Gastrocnemius medialis (tissue), 4 donors: ENCODE results near the gene SHROOM3. TPM values are rescaled to one million over a fixed set of nuclear protein-coding genes. Genes with fewer than 3 reads are reported as not detected.

ENCODE experiments used
- ATAC-seq, 2 donors: fragments of 150-250 bp; one replicate each; pipeline ENCODE4 v1.9.1; 2016
- DNase-seq, 2 donors: peaks; one replicate each; pipeline ENCODE4 v3.0.0-alpha.2; 2019
- H3K27ac ChIP-seq, 4 donors: fragments of 200-600 bp; sonication (generic); 1 replicate in 1 of 4; 2 replicates in 3 of 4; pipeline ENCODE4 v1.5.1; 2016 to 2018; ENCODE audit warnings: mild to moderate bottlenecking in 2 of 4, moderate library complexity in 1 of 4
- H3K27me3 ChIP-seq, 3 donors: fragments of 200-600 bp; sonication (generic) in 2 of 3; 1 replicate in 1 of 3; 2 replicates in 2 of 3; pipeline versions ENCODE4 v1.5.1 to v1.6.0; 2016 to 2019; ENCODE audit warnings: mild to moderate bottlenecking in 1 of 3, moderate library complexity in 1 of 3
- H3K36me3 ChIP-seq, 2 donors: fragments of 200-600 bp; sonication (generic) in 1 of 2; one replicate each; pipeline ENCODE4 v1.5.1; 2017 to 2018
- H3K4me1 ChIP-seq, 2 donors: fragments of 200-600 bp; sonication (generic) in 1 of 2; one replicate each; pipeline ENCODE4 v1.5.1; 2016 to 2017; ENCODE audit warnings: mild to moderate bottlenecking in 2 of 2
- H3K4me3 ChIP-seq, 4 donors: fragments of 200-600 bp; sonication (generic) in 3 of 4; 1 replicate in 1 of 4; 2 replicates in 3 of 4; pipeline ENCODE4 v1.5.1; 2016 to 2019; ENCODE audit warnings: mild to moderate bottlenecking in 2 of 4
- H3K9me3 ChIP-seq, 3 donors: fragments of 200-600 bp; sonication (generic) in 2 of 3; 1 replicate in 1 of 3; 2 replicates in 2 of 3; pipeline ENCODE4 v1.5.1; 2016 to 2019
- POLR2A ChIP-seq, 2 donors: fragments of 450-650 bp; IDR thresholded peaks; one replicate each; pipeline ENCODE4 v1.6.1; 2017; ENCODE audit warnings: antibody characterized with exemption in 2 of 2, mild to moderate bottlenecking in 2 of 2, moderate library complexity in 2 of 2
- in situ Hi-C, 4 donors: fragments of 200-750 bp; cut with MboI; loops; one replicate each; pipeline versions ENCODE4 v1.15.0 to v1.8.0; 2017; ENCODE audit warnings: low sequenced_read_pairs in 4 of 4
- intact Hi-C: fragments of 100-400 bp; cut with DNase I; formaldehyde crosslinking; loops from one replicate; pipeline ENCODE4 v1.15.1; 2023; ENCODE audit warnings: low total_unique reads
- total RNA-seq, 4 donors: library from RNA; depleted of rRNA; stranded (reverse); fragments of >200 nt; gene quantifications; one replicate each; pipeline versions ENCODE4 v1.1.0 to v1.2.3, GENCODE V29; 2016
- TF ChIP-seq, protein P1 (sequence below), 5 experiments: fragments of 450-650 bp in 3 of 5; fragments of 200-600 bp in 2 of 5; sonication (generic) in 2 of 5; IDR thresholded peaks in 4 of 5; conservative IDR thresholded peaks in 1 of 5; 1 replicate in 4 of 5; 2 replicates in 1 of 5; pipeline ENCODE4 v1.5.1; 2016 to 2019; ENCODE audit warnings: antibody characterized with exemption in 5 of 5, mild to moderate bottlenecking in 3 of 5, moderate library complexity in 3 of 5

Gene SHROOM3
- total RNA-seq, 4 donors from 2014 or later, result 0.20 to 1.7 (median 0.98) TPM

DNA sequence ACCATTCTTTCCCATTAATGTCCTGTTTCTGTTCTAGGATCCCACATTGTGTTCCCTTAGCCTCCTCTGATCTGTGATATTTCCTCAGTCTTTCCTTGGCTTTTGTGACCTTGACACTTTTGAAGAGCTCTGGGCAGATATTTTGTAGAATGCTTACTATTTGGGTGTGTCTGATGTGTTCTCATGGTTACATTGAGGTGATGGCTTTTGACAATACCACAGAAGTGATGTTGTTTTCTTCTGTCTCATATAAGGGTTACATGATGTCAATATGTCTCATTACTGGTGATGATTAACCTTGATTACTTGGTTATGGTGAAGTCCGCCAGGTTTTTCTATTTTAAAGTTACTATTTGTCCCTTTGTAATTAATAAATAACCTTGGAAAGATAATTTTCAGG lies 279.2 kb downstream of the SHROOM3 start:
- no peak overlapping the region for H3K27ac ChIP-seq
- DNase-seq (no peak), ATAC-seq (no peak)
- no peak for TF ChIP-seq POLR2A (IDR thresholded peaks at IDR 0.05)
- TF ChIP-seq, protein P1, sequence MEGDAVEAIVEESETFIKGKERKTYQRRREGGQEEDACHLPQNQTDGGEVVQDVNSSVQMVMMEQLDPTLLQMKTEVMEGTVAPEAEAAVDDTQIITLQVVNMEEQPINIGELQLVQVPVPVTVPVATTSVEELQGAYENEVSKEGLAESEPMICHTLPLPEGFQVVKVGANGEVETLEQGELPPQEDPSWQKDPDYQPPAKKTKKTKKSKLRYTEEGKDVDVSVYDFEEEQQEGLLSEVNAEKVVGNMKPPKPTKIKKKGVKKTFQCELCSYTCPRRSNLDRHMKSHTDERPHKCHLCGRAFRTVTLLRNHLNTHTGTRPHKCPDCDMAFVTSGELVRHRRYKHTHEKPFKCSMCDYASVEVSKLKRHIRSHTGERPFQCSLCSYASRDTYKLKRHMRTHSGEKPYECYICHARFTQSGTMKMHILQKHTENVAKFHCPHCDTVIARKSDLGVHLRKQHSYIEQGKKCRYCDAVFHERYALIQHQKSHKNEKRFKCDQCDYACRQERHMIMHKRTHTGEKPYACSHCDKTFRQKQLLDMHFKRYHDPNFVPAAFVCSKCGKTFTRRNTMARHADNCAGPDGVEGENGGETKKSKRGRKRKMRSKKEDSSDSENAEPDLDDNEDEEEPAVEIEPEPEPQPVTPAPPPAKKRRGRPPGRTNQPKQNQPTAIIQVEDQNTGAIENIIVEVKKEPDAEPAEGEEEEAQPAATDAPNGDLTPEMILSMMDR (IDR thresholded peaks at IDR 0.05 in 4 of 5, conservative IDR thresholded peaks at IDR 0.05 in 1 of 5), result no peak
- no peaks in the 10 kb centered on the region for H3K9me3 ChIP-seq
- H3K4me3 ChIP-seq, result no peak overlapping the region
- no peaks in the 10 kb centered on the region for H3K4me1 ChIP-seq
- intact Hi-C loops (no loop called here), in situ Hi-C loops (no loop called here)
- H3K27me3 ChIP-seq, result no peaks in the 10 kb centered on the region
- no peaks in the 10 kb centered on the region for H3K36me3 ChIP-seq

GRCh38 chr4:76716020-76716419 lies 281.0 kb downstream of the SHROOM3 start:
- no peak for TF ChIP-seq POLR2A (IDR thresholded peaks at IDR 0.05)
- TF ChIP-seq, protein P1 (IDR thresholded peaks at IDR 0.05 in 4 of 5, conservative IDR thresholded peaks at IDR 0.05 in 1 of 5), result no peak
- Histone ChIP-seq H3K4me1 (no peaks in the 10 kb centered on the region), H3K36me3 (no peaks in the 10 kb centered on the region), H3K27me3 (no peaks in the 10 kb centered on the region), H3K27ac (no peak overlapping the region), H3K4me3 (no peak overlapping the region), H3K9me3 (no peaks in the 10 kb centered on the region)
- ATAC-seq (no peak), DNase-seq (no peak)
- intact Hi-C loops, result no loop called here
- in situ Hi-C loops, result no loop called here

DNA sequence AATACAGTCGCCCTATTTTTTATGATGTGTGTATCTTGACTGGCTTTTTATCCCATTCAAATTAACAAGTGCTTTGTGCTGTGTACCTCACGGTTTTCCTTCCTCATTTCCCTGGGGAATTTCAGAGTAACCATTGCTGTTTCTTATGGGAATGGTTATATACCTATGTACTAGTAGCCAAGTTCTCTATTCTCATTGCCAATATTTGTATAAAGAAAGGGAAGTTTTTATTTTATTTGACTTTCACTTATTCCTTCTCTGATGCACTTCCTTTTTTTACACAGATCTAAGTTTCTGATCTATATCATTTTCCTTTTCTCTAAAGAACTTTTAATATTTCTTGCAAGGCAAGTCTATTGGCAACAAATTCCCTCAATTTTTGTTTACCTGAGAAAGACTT lies 281.6 kb downstream of the SHROOM3 start:
- in situ Hi-C loops (no loop called here), intact Hi-C loops (no loop called here)
- no peak overlapping the region for H3K4me3 ChIP-seq
- H3K27me3 ChIP-seq, result no peaks in the 10 kb centered on the region
- H3K9me3 ChIP-seq, result no peaks in the 10 kb centered on the region
- H3K36me3 ChIP-seq, result no peaks in the 10 kb centered on the region
- ATAC-seq (no peak), DNase-seq (no peak)
- H3K27ac ChIP-seq, result no peak overlapping the region
- TF ChIP-seq, protein P1 (IDR thresholded peaks at IDR 0.05 in 4 of 5, conservative IDR thresholded peaks at IDR 0.05 in 1 of 5), result no peak
- no peak for TF ChIP-seq POLR2A (IDR thresholded peaks at IDR 0.05)
- no peaks in the 10 kb centered on the region for H3K4me1 ChIP-seq

DNA sequence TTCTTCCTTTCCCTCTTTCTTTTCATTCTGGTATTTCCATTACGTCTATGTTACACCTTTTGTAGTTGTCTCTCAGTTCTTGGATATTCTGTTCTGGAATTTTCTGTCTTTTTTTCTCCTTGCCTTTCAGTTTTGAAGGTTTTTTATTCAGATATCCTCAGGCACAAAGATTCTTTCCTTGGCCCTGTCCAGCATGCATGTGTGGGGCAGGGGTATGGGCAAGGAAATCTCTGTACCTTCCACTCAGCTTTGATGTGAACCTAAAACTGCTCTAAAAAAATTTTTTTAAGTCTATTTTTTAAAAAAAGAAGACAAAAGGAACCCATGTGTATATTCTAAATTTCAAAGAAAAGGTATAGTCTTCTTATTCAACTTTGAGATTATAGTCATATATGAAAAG lies 282.4 kb downstream of the SHROOM3 start:
- H3K27me3 ChIP-seq, result no peaks in the 10 kb centered on the region
- no peak overlapping the region for H3K27ac ChIP-seq
- H3K36me3 ChIP-seq, result no peaks in the 10 kb centered on the region
- no peak overlapping the region for H3K4me3 ChIP-seq
- DNase-seq (no peak), ATAC-seq (no peak)
- TF ChIP-seq, protein P1 (IDR thresholded peaks at IDR 0.05 in 4 of 5, conservative IDR thresholded peaks at IDR 0.05 in 1 of 5), result no peak
- TF ChIP-seq POLR2A (IDR thresholded peaks at IDR 0.05), result no peak
- intact Hi-C loops, result no loop called here
- no peaks in the 10 kb centered on the region for H3K4me1 ChIP-seq
- in situ Hi-C loops, result no loop called here
- H3K9me3 ChIP-seq, result no peaks in the 10 kb centered on the region

- in situ Hi-C loops (no loop called here), intact Hi-C loops (no loop called here)
- H3K27me3 ChIP-seq, result no peaks in the 10 kb centered on the region
- H3K27ac ChIP-seq, result no peak overlapping the region
- no peak overlapping the region for H3K4me3 ChIP-seq
- TF ChIP-seq, protein P1 (IDR thresholded peaks at IDR 0.05 in 4 of 5, conservative IDR thresholded peaks at IDR 0.05 in 1 of 5), result no peak
- TF ChIP-seq POLR2A (IDR thresholded peaks at IDR 0.05), result no peak
- no peaks in the 10 kb centered on the region for H3K36me3 ChIP-seq
- no peak for DNase-seq
- no peaks in the 10 kb centered on the region for H3K9me3 ChIP-seq
- ATAC-seq, result no peak
- H3K4me1 ChIP-seq, result no peaks in the 10 kb centered on the region
Measured at GRCh38 chr4:76718021-76718420, 283.0 kb downstream of the SHROOM3 start.
